Measurements from ENCODE around the gene TESMIN. TPM values are rescaled to one million over a fixed set of nuclear protein-coding genes. Genes with fewer than 3 reads are reported as not detected.

Gene TESMIN
- total RNA-seq, 1 experiment from 2014 or later: 24.8 TPM

- DNase-seq (ENCODE audit: low read depth, low spot score): no peak
- H3K9me3 ChIP-seq (ENCODE audit: control insufficient read depth in 1 of 2, insufficient read depth in 1 of 2, low read depth in 1 of 2, low read length in 2 of 2): no peaks in the 10 kb centered on the region
- H3K79me2 ChIP-seq (ENCODE audit: insufficient read depth, low read length): no peaks in the 10 kb centered on the region
- no peaks in the 10 kb centered on the region for H3K27me3 ChIP-seq (ENCODE audit: insufficient read depth, low read length)
- H3K9me2 ChIP-seq (ENCODE audit: insufficient read depth): no peaks in the 10 kb centered on the region
- no peak overlapping the region for H3K4me2 ChIP-seq (ENCODE audit: low read length)
- no peaks in the 10 kb centered on the region for H4K20me1 ChIP-seq (ENCODE audit: insufficient read depth)
- no peaks in the 10 kb centered on the region for H3K36me3 ChIP-seq (ENCODE audit: control insufficient read depth in 1 of 2, insufficient read depth in 2 of 2, low read length in 2 of 2)
- no peak overlapping the region for H3K4me3 ChIP-seq (replicated peaks in 1 of 2; ENCODE audit: low read depth in 1 of 2, low read length in 2 of 2)
- H3K9ac ChIP-seq (ENCODE audit: low read length): no peak overlapping the region
- CTCF ChIA-PET: no interaction called here
- BruUV-seq (replicated peaks): no TSS peak
- TF ChIP-seq POLR2AphosphoS5 (IDR thresholded peaks at IDR 0.05; ENCODE audit: low read depth, low read length): no peak
- no peak for TF ChIP-seq EZH2 (IDR thresholded peaks at IDR 0.05)
- no peak for TF ChIP-seq ELF1 (IDR thresholded peaks at IDR 0.05; ENCODE audit: borderline replicate concordance, low read depth)
- TF ChIP-seq JUND (IDR thresholded peaks at IDR 0.05): no peak
- no peak for TF ChIP-seq ZNF274 (IDR thresholded peaks at IDR 0.05; ENCODE audit: low read depth, low read length)
- no peak for TF ChIP-seq POLR2A (IDR thresholded peaks at IDR 0.05; ENCODE audit: borderline replicate concordance, extremely low read depth, insufficient read depth, insufficient read length)
- TF ChIP-seq ZBTB33 (IDR thresholded peaks at IDR 0.05; ENCODE audit: extremely low read depth, insufficient replicate concordance, low read length): no peak
- no peak for TF ChIP-seq ATF3 (IDR thresholded peaks at IDR 0.05)
- no peak for TF ChIP-seq SP1 (IDR thresholded peaks at IDR 0.05; ENCODE audit: low read depth)
- TF ChIP-seq CEBPB (IDR thresholded peaks at IDR 0.05; ENCODE audit: low read depth): no peak
- TF ChIP-seq REST (IDR thresholded peaks at IDR 0.05; ENCODE audit: low read depth): no peak
- no peak for TF ChIP-seq YY1 (IDR thresholded peaks at IDR 0.05; ENCODE audit: extremely low read depth, insufficient replicate concordance, low read depth, low read length)
- POLR2A ChIA-PET: no interaction called here
- RAD21 ChIA-PET (ENCODE audit: low non-redundant PET in 1 of 2, low total read pairs in 2 of 2, uncharacterized antibody in 2 of 2, unreplicated experiment in 2 of 2): no interaction called here
- no peak overlapping the region for H2AFZ ChIP-seq (ENCODE audit: low read depth, low read length, poor library complexity, severe bottlenecking)
- no peak for ATAC-seq
- intact Hi-C loops (cut with micrococcal nuclease): no loop called here
- no peak overlapping the region for H3K27ac ChIP-seq (ENCODE audit: low read depth, low read length)
- H3K4me1 ChIP-seq (ENCODE audit: control insufficient read depth in 1 of 2, insufficient read depth in 2 of 2, low read length in 2 of 2): no peaks in the 10 kb centered on the region
Measured at GRCh38 chr11:68658661-68659060, 92.7 kb downstream of the TESMIN start.
